Liver (tissue), 9 donors: ENCODE data around the gene FGF14. TPM values are rescaled to one million over a fixed set of nuclear protein-coding genes. Genes with fewer than 3 reads are reported as not detected.

Source experiments
- DNase-seq: peaks from one replicate; pipeline ENCODE4 v3.0.0-alpha.2; 2017; ENCODE audit warnings: low spot score
- H3K27ac ChIP-seq, 2 donors: one replicate each; pipeline ENCODE4 v1.7.0; 2013; ENCODE audit warnings: inconsistent platforms in 2 of 2, low read length in 2 of 2, control low read depth in 1 of 2, low read depth in 1 of 2, mild to moderate bottlenecking in 1 of 2
- H3K27me3 ChIP-seq, 4 donors: one replicate each; pipeline versions ENCODE4 v1.6.1 to v1.7.0; 2013; ENCODE audit warnings: low read length in 3 of 4, inconsistent platforms in 1 of 4, mild to moderate bottlenecking in 1 of 4, moderate library complexity in 1 of 4; ENCODE audit not compliant: control insufficient read depth in 4 of 4, insufficient read depth in 4 of 4
- H3K36me3 ChIP-seq, 4 donors: one replicate each; pipeline versions ENCODE4 v1.6.1 to v1.7.0; 2013; ENCODE audit warnings: low read length in 3 of 4, mild to moderate bottlenecking in 3 of 4, low read depth in 1 of 4, moderate library complexity in 1 of 4; ENCODE audit not compliant: control insufficient read depth in 4 of 4, insufficient read depth in 3 of 4
- H3K4me1 ChIP-seq, 4 donors: one replicate each; pipeline versions ENCODE4 v1.6.1 to v1.7.0; 2013; ENCODE audit warnings: low read length in 3 of 4, mild to moderate bottlenecking in 3 of 4, moderate library complexity in 1 of 4; ENCODE audit not compliant: control insufficient read depth in 4 of 4, insufficient read depth in 4 of 4
- H3K4me3 ChIP-seq, 3 donors: one replicate each; pipeline versions ENCODE4 v1.6.1 to v1.7.0; 2013; ENCODE audit warnings: low read length in 3 of 3, control low read depth in 1 of 3, low read depth in 1 of 3, mild to moderate bottlenecking in 1 of 3
- H3K9ac ChIP-seq, 2 donors: one replicate each; pipeline ENCODE4 v1.7.0; 2013; ENCODE audit warnings: low read length in 2 of 2, mild to moderate bottlenecking in 2 of 2, moderate library complexity in 2 of 2, control low read depth in 1 of 2, low read depth in 1 of 2
- H3K9me3 ChIP-seq, 4 donors: one replicate each; pipeline versions ENCODE4 v1.6.1 to v1.7.0; 2013; ENCODE audit warnings: low read length in 3 of 4; ENCODE audit not compliant: control insufficient read depth in 4 of 4
- ATF3 ChIP-seq: IDR thresholded peaks from 2 replicates; pipeline ENCODE4 v1.6.1; 2016; ENCODE audit warnings: antibody characterized with exemption
- CTCF ChIP-seq: fragments of 150-350 bp; IDR thresholded peaks from 2 replicates; pipeline ENCODE4 v1.5.1; 2017; ENCODE audit warnings: improper control_type of control experiment, low read depth, low read length; ENCODE audit not compliant: missing input control
- EGR1 ChIP-seq, 2 donors: IDR thresholded peaks; 2 replicates each; pipeline ENCODE4 v1.6.1; 2016 to 2018; ENCODE audit warnings: antibody characterized with exemption in 2 of 2, low read depth in 2 of 2
- FOXA1 ChIP-seq: IDR thresholded peaks from 2 replicates; pipeline ENCODE4 v1.6.1; 2016; ENCODE audit warnings: antibody characterized with exemption
- FOXA2 ChIP-seq: IDR thresholded peaks from 2 replicates; pipeline ENCODE4 v1.6.1; 2016; ENCODE audit warnings: antibody characterized with exemption
- GABPA ChIP-seq, 2 donors: IDR thresholded peaks in 1 of 2; conservative IDR thresholded peaks in 1 of 2; 2 replicates each; pipeline ENCODE4 v1.6.1; 2016; ENCODE audit warnings: antibody characterized with exemption in 2 of 2, mild to moderate bottlenecking in 1 of 2, moderate library complexity in 1 of 2
- HNF4A ChIP-seq, 2 donors: conservative IDR thresholded peaks; 2 replicates each; pipeline ENCODE4 v1.6.1; 2016; ENCODE audit warnings: antibody characterized with exemption in 2 of 2, mild to moderate bottlenecking in 2 of 2
- HNF4G ChIP-seq: IDR thresholded peaks from 2 replicates; pipeline ENCODE4 v1.6.1; 2016; ENCODE audit warnings: antibody characterized with exemption
- JUND ChIP-seq, 2 donors: IDR thresholded peaks; 2 replicates each; pipeline ENCODE4 v1.6.1; 2016; ENCODE audit warnings: antibody characterized with exemption in 2 of 2
- MAX ChIP-seq: IDR thresholded peaks from 2 replicates; pipeline ENCODE4 v1.6.1; 2016; ENCODE audit warnings: antibody characterized with exemption
- NR2F2 ChIP-seq: IDR thresholded peaks from 2 replicates; pipeline ENCODE4 v1.6.1; 2016; ENCODE audit warnings: antibody characterized with exemption
- RAD21 ChIP-seq, 2 donors: IDR thresholded peaks; 2 replicates each; pipeline ENCODE4 v1.6.1; 2016; ENCODE audit warnings: antibody characterized with exemption in 2 of 2, mild to moderate bottlenecking in 2 of 2
- REST ChIP-seq: IDR thresholded peaks from 2 replicates; pipeline ENCODE4 v1.6.1; 2016; ENCODE audit warnings: antibody characterized with exemption, mild to moderate bottlenecking
- SP1 ChIP-seq: IDR thresholded peaks from 2 replicates; pipeline ENCODE4 v1.6.1; 2018; ENCODE audit warnings: antibody characterized with exemption, mild to moderate bottlenecking
- TAF1 ChIP-seq: conservative IDR thresholded peaks from 2 replicates; pipeline ENCODE4 v1.6.1; 2016; ENCODE audit warnings: antibody characterized with exemption, mild to moderate bottlenecking
- YY1 ChIP-seq: IDR thresholded peaks from 2 replicates; pipeline ENCODE4 v1.6.1; 2016; ENCODE audit warnings: antibody characterized with exemption, mild to moderate bottlenecking
- ZBTB33 ChIP-seq: IDR thresholded peaks from 2 replicates; pipeline ENCODE4 v1.6.1; 2016; ENCODE audit warnings: antibody characterized with exemption
- WGBS: extraction: QIAGEN DNeasy Blood & Tissue Kit; methylation state at CpG from one replicate; pipeline ENCODE4 v1.1.7; 2013; 5-methylcytosine and 5-hydroxymethylcytosine counted together
- polyA plus RNA-seq, 2 donors: library from polyadenylated mRNA; stranded (reverse) in 1 of 2; unstranded in 1 of 2; fragments of 200-250 nt in 1 of 2; fragments of >200 nt in 1 of 2; fragmentation: Nextera tagmentation in 1 of 2; extraction: Ambion mirVana in 1 of 2; gene quantifications; one replicate each; pipeline versions ENCODE4 v1.2.1 to v1.2.3, GENCODE V29; 2013 to 2015
- total RNA-seq, 2 donors: library from RNA; depleted of rRNA; stranded (reverse); fragments of >200 nt; gene quantifications; one replicate each; pipeline ENCODE4 v1.2.3, GENCODE V29; 2014
- donor health status: healthy.
- donor health status: healthy.
- donor health status: healthy.
- donor health status: healthy.
- donor health status: healthy.

FGF14 gene
- total and polyA plus RNA-seq, 4 donors, result 0.05 to 3.3 (median 1.0) TPM

GRCh38 chr13:101880581-101880980 lies 521.3 kb downstream of the FGF14 start:
- DNase-seq, result no peak
- WGBS, result 73% methylated on average over 4 of the region's 4 CpGs

More at GRCh38 chr13:101880581-101880980, 521.3 kb downstream of the FGF14 start:
- TF ChIP-seq HNF4G, result no peak
- no peak for TF ChIP-seq NR2F2
- no peak for TF ChIP-seq TAF1
- TF ChIP-seq ZBTB33, result no peak
- TF ChIP-seq ATF3, result no peak
- no peak for TF ChIP-seq MAX
- TF ChIP-seq EGR1 (IDR thresholded peaks at IDR 0.05; ENCODE audit: low read depth in 2 of 2), result no peak
- no peak for TF ChIP-seq REST
- no peak for TF ChIP-seq RAD21 (IDR thresholded peaks at IDR 0.05)
- no peak for TF ChIP-seq CTCF
- TF ChIP-seq FOXA2, result no peak
- no peak for TF ChIP-seq JUND (IDR thresholded peaks at IDR 0.05)
- no peak for TF ChIP-seq FOXA1
- no peak for TF ChIP-seq GABPA (IDR thresholded peaks at IDR 0.05 in 1 of 2, conservative IDR thresholded peaks at IDR 0.05 in 1 of 2)
- no peak for TF ChIP-seq HNF4A (conservative IDR thresholded peaks at IDR 0.05)
- no peak for TF ChIP-seq SP1
- TF ChIP-seq YY1, result no peak
- Histone ChIP-seq H3K27ac (no peak overlapping the region), H3K4me1 (peaks cover 0 to 3% (median 1%) of the 10 kb centered on the region in 4 donors), H3K4me3 (no peak overlapping the region), H3K9ac (no peak overlapping the region), H3K36me3 (no peaks in the 10 kb centered on the region), H3K9me3 (no peaks in the 10 kb centered on the region), H3K27me3 (no peaks in the 10 kb centered on the region)
